SJSA1 (cell line): ENCODE data around the gene FAF1. TPM values are rescaled to one million over a fixed set of nuclear protein-coding genes. Genes with fewer than 3 reads are reported as not detected.
"Not testable (repeated sequence)": the region's sequence is repeated elsewhere in the genome, so short reads cannot be mapped to it uniquely, and the experiment has no call there.

Experiments used
- DNase-seq, 2 experiments: peaks; one replicate each; pipeline ENCODE4 v3.0.0-alpha.2; 2015 to 2020; ENCODE audit warnings: low spot score in 2 of 2, low read depth in 1 of 2
- H3K27ac ChIP-seq: fragments of 250-450 bp; sonication (Bioruptor Pico); 2 replicates; pipeline ENCODE4 v1.5.1; 2020; ENCODE audit warnings: mild to moderate bottlenecking, moderate library complexity
- H3K27me3 ChIP-seq: fragments of 250-450 bp; sonication (Bioruptor Pico); replicated peaks from 2 replicates; pipeline ENCODE4 v1.5.1; 2020; ENCODE audit warnings: mild to moderate bottlenecking, moderate library complexity
- H3K36me3 ChIP-seq: fragments of 250-450 bp; sonication (Bioruptor Pico); 2 replicates; pipeline ENCODE4 v1.5.1; 2020; ENCODE audit warnings: mild to moderate bottlenecking
- H3K4me1 ChIP-seq: fragments of 250-450 bp; sonication (Bioruptor Pico); replicated peaks from 2 replicates; pipeline ENCODE4 v1.6.1; 2021; ENCODE audit warnings: mild to moderate bottlenecking
- H3K4me3 ChIP-seq: fragments of 250-450 bp; sonication (Bioruptor Pico); 2 replicates; pipeline ENCODE4 v1.5.1; 2020; ENCODE audit warnings: mild to moderate bottlenecking
- H3K9me3 ChIP-seq: fragments of 250-450 bp; sonication (Bioruptor Pico); replicated peaks from 2 replicates; pipeline ENCODE4 v1.5.1; 2020; ENCODE audit warnings: mild to moderate bottlenecking
- total RNA-seq: library from RNA; depleted of rRNA; stranded (reverse); fragments of >200 nt; shearing (Covaris generic); gene quantifications from 2 replicates; pipeline ENCODE4 v1.2.3, GENCODE V29; 2014

The FAF1 gene
- total RNA-seq, 1 experiment from 2014 or later, result 96.3 TPM

- no peak overlapping the region for H3K27ac ChIP-seq
- no peak overlapping the region for H3K4me3 ChIP-seq
- H3K27me3 ChIP-seq, result no peaks in the 10 kb centered on the region
- DNase-seq, result no peak
- H3K4me1 ChIP-seq, result peaks cover 15% of the 10 kb centered on the region
- no peaks in the 10 kb centered on the region for H3K9me3 ChIP-seq
- H3K36me3 ChIP-seq, result 0 out of 2 replicates have a peak, but pooled peaks cover 5% of the 10 kb centered on the region
These were observed 428.5 kb downstream of the FAF1 start for GRCh38 chr1:50531601-50532000.

GRCh38 chr1:50531027-50531426 lies 429.0 kb downstream of the FAF1 start:
- Histone ChIP-seq H3K36me3 (0 out of 2 replicates have a peak, but pooled peaks cover 5% of the 10 kb centered on the region), H3K27me3 (no peaks in the 10 kb centered on the region), H3K4me3 (no peak overlapping the region), H3K27ac (0 out of 2 replicates have a peak overlapping the region, but pooled peaks have one; percentile 19), H3K4me1 (peaks cover 15% of the 10 kb centered on the region), H3K9me3 (no peaks in the 10 kb centered on the region)
- peak in 1 of 2 experiments; percentile 18 for DNase-seq

DNA sequence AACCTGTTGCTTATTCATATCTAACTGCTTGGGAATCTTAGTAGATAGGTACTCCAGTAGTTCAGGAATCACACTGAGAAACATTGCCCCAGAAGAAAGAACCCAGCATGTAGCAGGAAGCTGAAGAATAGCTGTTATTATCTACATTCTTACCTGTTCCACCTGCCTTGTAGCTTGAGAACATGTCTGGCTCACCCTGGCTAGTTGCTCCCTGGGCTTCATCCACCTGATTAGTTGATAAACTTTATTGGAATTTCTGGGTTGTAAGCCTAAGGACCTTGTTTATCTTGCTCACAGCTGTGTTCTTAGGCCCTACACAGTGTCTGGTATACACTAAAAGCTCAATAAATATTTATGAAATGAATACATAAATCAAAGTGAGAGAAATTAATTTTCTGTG lies 430.6 kb downstream of the FAF1 start:
- Histone ChIP-seq H3K4me1 (peaks cover 15% of the 10 kb centered on the region), H3K4me3 (no peak overlapping the region), H3K27me3 (no peaks in the 10 kb centered on the region), H3K27ac (no peak overlapping the region), H3K36me3 (0 out of 2 replicates have a peak, but pooled peaks cover 8% of the 10 kb centered on the region), H3K9me3 (no peaks in the 10 kb centered on the region)
- no peak for DNase-seq

- H3K27me3 ChIP-seq, H3K9me3 ChIP-seq, DNase-seq, H3K4me3 ChIP-seq, H3K27ac ChIP-seq: not testable (repeated sequence)
- peaks cover 11% of the 10 kb centered on the region; the same call in 1 of the 2 replicates for H3K36me3 ChIP-seq
- H3K4me1 ChIP-seq, result peaks cover 15% of the 10 kb centered on the region
These were observed 432.1 kb downstream of the FAF1 start for GRCh38 chr1:50527987-50528320.

GRCh38 chr1:50527249-50527986 lies 432.6 kb downstream of the FAF1 start:
- peaks cover 15% of the 10 kb centered on the region for H3K4me1 ChIP-seq
- H3K27me3 ChIP-seq, result no peaks in the 10 kb centered on the region
- H3K9me3 ChIP-seq, result no peaks in the 10 kb centered on the region
- no peak overlapping the region for H3K27ac ChIP-seq
- DNase-seq, result no peak
- H3K36me3 ChIP-seq, result peaks cover 11% of the 10 kb centered on the region; the same call in 1 of the 2 replicates
- no peak overlapping the region for H3K4me3 ChIP-seq

GRCh38 chr1:50526431-50526830 lies 433.6 kb downstream of the FAF1 start:
- H3K4me3 ChIP-seq, result no peak overlapping the region
- peaks cover 11% of the 10 kb centered on the region; the same call in 1 of the 2 replicates for H3K36me3 ChIP-seq
- no peaks in the 10 kb centered on the region for H3K9me3 ChIP-seq
- peaks cover 12% of the 10 kb centered on the region for H3K4me1 ChIP-seq
- no peak for DNase-seq
- no peak overlapping the region for H3K27ac ChIP-seq
- H3K27me3 ChIP-seq, result no peaks in the 10 kb centered on the region

- no peak for DNase-seq
- Histone ChIP-seq H3K4me1 (no peaks in the 10 kb centered on the region), H3K36me3 (peaks cover 11% of the 10 kb centered on the region; the same call in 1 of the 2 replicates), H3K4me3 (no peak overlapping the region), H3K27ac (no peak overlapping the region), H3K9me3 (no peaks in the 10 kb centered on the region), H3K27me3 (no peaks in the 10 kb centered on the region)
These were observed 436.5 kb downstream of the FAF1 start for GRCh38 chr1:50523548-50523947.

DNA sequence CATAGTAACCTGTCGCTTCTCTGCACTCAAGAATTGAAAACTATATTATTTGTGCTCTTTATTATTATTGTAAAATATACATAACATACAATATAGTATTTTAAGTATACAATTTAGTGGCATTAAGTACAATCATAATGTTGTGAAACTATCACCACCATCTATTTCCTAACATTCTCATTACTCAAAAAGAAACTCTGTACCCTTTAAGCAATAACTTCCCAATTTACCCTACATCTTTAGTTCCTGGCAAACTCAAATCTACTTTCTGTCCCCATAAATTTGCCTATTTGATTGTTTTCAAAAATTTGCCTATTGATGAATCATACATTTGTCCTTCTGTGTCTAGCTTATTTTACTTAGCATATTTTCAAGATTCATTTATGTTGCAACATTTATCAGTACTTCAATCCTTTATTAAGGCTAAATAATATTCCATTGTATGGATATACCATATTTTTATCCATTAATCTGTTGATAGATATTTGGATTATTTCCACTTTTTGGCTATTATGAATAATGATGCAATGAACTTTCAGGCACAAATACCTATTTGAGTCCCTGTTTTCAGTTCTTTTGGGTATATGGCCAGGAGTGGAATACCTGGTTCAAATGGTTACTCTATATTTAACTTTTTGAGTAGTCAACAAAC lies 437.2 kb downstream of the FAF1 start:
- H3K9me3 ChIP-seq, result no peaks in the 10 kb centered on the region
- no peaks in the 10 kb centered on the region for H3K27me3 ChIP-seq
- H3K4me3 ChIP-seq, result no peak overlapping the region
- no peak overlapping the region for H3K27ac ChIP-seq
- no peak for DNase-seq
- H3K36me3 ChIP-seq, result peaks cover 11% of the 10 kb centered on the region; the same call in 1 of the 2 replicates
- no peaks in the 10 kb centered on the region for H3K4me1 ChIP-seq

DNA sequence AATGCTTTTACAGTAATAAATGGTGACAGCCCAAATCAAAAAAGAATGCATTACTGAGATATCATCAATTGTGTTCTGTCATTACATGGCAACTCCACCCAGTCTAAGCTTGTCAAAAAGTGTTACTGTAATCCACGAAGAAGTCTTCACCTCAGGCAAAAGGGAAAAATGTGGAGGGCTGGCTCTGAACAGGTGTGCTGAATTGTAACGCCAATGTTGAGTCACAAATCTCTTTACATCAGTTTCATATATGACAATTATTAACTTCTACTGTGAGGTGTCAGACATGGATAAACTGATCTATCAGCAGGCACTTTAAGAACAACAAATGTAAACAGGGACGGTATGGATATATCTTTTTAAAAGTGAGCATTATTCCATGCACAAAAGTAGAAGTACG lies 438.4 kb downstream of the FAF1 start:
- Histone ChIP-seq H3K27me3 (no peaks in the 10 kb centered on the region), H3K4me1 (no peaks in the 10 kb centered on the region), H3K4me3 (no peak overlapping the region), H3K9me3 (no peaks in the 10 kb centered on the region), H3K27ac (no peak overlapping the region), H3K36me3 (peaks cover 6% of the 10 kb centered on the region; the same call in 1 of the 2 replicates)
- DNase-seq, result no peak

- no peak overlapping the region for H3K27ac ChIP-seq
- H3K27me3 ChIP-seq, result no peaks in the 10 kb centered on the region
- no peaks in the 10 kb centered on the region for H3K4me1 ChIP-seq
- peaks cover 9% of the 10 kb centered on the region; the same call in 1 of the 2 replicates for H3K36me3 ChIP-seq
- no peak for DNase-seq
- H3K9me3 ChIP-seq, result no peaks in the 10 kb centered on the region
- H3K4me3 ChIP-seq, result no peak overlapping the region
These were observed 442.6 kb downstream of the FAF1 start for GRCh38 chr1:50517488-50517887.

DNA sequence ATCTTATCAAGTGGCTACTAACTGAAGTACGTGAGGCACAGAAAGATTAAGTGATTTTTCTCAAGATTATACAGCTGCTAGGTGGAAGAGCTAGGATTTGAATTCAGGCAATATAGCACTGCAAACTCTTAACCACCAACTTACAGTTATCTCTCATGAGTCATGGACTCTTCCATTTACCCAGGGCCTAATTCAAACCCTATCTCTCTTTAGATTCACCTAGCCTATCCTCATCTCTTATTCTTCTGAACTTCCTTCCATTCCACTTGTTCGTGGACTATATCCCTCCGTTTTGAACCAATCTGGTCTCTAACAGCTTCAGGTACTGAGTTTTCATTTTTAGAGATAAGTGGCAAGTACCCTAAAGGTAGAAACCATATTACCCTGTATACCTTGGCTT lies 444.0 kb downstream of the FAF1 start:
- Histone ChIP-seq H3K27ac (no peak overlapping the region), H3K4me3 (no peak overlapping the region), H3K36me3 (peaks cover 9% of the 10 kb centered on the region; the same call in 1 of the 2 replicates), H3K4me1 (no peaks in the 10 kb centered on the region), H3K9me3 (no peaks in the 10 kb centered on the region), H3K27me3 (no peaks in the 10 kb centered on the region)
- no peak for DNase-seq

GRCh38 chr1:50508040-50508586 lies 452.0 kb downstream of the FAF1 start:
- peaks cover 10% of the 10 kb centered on the region for H3K36me3 ChIP-seq
- no peaks in the 10 kb centered on the region for H3K9me3 ChIP-seq

DNA sequence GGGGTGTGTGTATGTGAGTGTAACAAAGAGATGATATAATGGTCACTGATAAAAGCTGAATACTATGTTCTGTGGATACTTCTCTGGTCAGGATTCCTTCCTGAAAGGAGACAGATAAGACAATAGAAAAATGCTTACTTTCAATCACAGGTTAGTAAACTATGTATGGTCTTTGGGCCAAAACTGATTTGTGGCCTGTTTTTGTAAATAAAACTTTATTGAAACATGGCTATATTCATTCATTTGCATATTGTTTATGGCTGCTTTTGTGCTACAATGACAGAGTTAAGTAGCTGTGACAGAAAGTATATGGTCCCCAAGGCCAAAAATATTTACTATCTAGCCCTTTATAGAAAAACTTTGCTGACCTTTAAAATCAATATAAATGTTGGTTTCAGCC lies 454.6 kb downstream of the FAF1 start:
- Histone ChIP-seq H3K9me3 (no peaks in the 10 kb centered on the region), H3K4me3 (no peak overlapping the region), H3K27ac (no peak overlapping the region), H3K36me3 (peaks cover 10% of the 10 kb centered on the region), H3K4me1 (no peaks in the 10 kb centered on the region), H3K27me3 (no peaks in the 10 kb centered on the region)
- no peak for DNase-seq

More at GRCh38 chr1:50508040-50508586, 452.0 kb downstream of the FAF1 start:
- Histone ChIP-seq H3K4me1 (no peaks in the 10 kb centered on the region), H3K27me3 (no peaks in the 10 kb centered on the region), H3K27ac (no peak overlapping the region), H3K4me3 (no peak overlapping the region)
- DNase-seq, result no peak

GRCh38 chr1:50503515-50503914 lies 456.6 kb downstream of the FAF1 start:
- Histone ChIP-seq H3K27me3 (no peaks in the 10 kb centered on the region), H3K27ac (no peak overlapping the region), H3K4me1 (no peaks in the 10 kb centered on the region), H3K36me3 (peaks cover 10% of the 10 kb centered on the region), H3K9me3 (no peaks in the 10 kb centered on the region), H3K4me3 (no peak overlapping the region)
- no peak for DNase-seq
